GM06990 (cell line): Measurements from ENCODE around the gene TTLL5.

Source experiments
- DNase-seq: peaks from one replicate; pipeline ENCODE4 v3.0.0-alpha.2; 2011; ENCODE audit not compliant: insufficient read length; ENCODE audit errors: extremely low read depth
- H3K27me3 ChIP-seq: replicated peaks from 2 replicates; pipeline ENCODE4 v1.6.0; 2011; ENCODE audit warnings: low read length; ENCODE audit not compliant: control insufficient read depth, insufficient read depth
- H3K36me3 ChIP-seq: 2 replicates; pipeline ENCODE4 v1.5.1; 2011; ENCODE audit warnings: low read length; ENCODE audit not compliant: control insufficient read depth, insufficient read depth
- H3K4me3 ChIP-seq: replicated peaks from 2 replicates; pipeline ENCODE4 v1.5.1; 2011; ENCODE audit warnings: low read depth, mild to moderate bottlenecking, control low read depth, low read length
- TF ChIP-seq, protein P1 (sequence below): IDR thresholded peaks from 2 replicates; pipeline ENCODE4 v1.5.1; 2011; ENCODE audit warnings: low read length, control low read depth, mild to moderate bottlenecking, inconsistent platforms; ENCODE audit not compliant: insufficient read depth, poor library complexity, severe bottlenecking

The TTLL5 gene

DNA sequence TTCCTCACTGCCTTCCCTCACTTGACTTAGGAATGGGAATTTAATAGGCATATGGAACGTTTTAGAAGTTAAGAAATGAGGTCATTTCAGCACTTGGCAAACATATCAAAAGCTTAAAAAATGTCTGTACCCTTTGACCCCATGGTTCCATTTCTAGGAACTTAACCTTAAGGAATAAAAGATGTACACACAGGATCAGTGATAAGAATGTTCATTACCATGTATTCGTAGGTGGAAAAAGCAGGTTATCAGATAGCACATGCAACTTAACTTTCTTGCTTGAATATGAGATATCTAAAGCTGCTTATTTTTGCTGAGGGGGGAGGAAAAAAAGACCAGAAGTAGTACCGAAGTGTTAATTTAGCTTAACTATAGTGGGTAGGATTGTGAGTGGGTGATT is 57.2 kb downstream of the TTLL5 start:
- no peak for DNase-seq
- no peaks in the 10 kb centered on the region; the same call in 1 of the 2 replicates for H3K36me3 ChIP-seq
- TF ChIP-seq, protein P1, sequence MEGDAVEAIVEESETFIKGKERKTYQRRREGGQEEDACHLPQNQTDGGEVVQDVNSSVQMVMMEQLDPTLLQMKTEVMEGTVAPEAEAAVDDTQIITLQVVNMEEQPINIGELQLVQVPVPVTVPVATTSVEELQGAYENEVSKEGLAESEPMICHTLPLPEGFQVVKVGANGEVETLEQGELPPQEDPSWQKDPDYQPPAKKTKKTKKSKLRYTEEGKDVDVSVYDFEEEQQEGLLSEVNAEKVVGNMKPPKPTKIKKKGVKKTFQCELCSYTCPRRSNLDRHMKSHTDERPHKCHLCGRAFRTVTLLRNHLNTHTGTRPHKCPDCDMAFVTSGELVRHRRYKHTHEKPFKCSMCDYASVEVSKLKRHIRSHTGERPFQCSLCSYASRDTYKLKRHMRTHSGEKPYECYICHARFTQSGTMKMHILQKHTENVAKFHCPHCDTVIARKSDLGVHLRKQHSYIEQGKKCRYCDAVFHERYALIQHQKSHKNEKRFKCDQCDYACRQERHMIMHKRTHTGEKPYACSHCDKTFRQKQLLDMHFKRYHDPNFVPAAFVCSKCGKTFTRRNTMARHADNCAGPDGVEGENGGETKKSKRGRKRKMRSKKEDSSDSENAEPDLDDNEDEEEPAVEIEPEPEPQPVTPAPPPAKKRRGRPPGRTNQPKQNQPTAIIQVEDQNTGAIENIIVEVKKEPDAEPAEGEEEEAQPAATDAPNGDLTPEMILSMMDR = no peak
- H3K27me3 ChIP-seq = no peaks in the 10 kb centered on the region
- H3K4me3 ChIP-seq = no peak overlapping the region

DNA sequence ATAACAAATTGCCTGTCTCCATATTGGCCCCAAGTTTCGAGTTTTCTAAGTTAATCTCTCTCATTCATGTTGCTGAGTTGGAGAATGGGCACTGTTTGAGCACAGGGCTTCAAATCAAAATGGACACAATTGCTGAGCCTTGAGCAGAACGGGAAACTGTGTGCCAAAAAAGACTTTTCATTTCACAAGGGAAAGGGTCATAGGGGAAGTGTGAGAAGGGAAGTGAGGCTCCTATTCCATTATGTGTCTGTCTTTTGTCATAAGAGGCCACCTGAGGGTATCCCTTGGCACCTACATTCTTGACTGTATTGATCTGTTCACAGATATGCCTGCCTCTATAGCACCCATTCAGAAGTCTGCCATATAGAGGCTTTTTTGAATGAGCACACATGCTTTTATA is 59.1 kb downstream of the TTLL5 start:
- H3K36me3 ChIP-seq = no peaks in the 10 kb centered on the region; the same call in 1 of the 2 replicates
- H3K4me3 ChIP-seq = no peak overlapping the region
- no peak for DNase-seq
- no peaks in the 10 kb centered on the region for H3K27me3 ChIP-seq
- TF ChIP-seq, protein P1 = no peak

DNA sequence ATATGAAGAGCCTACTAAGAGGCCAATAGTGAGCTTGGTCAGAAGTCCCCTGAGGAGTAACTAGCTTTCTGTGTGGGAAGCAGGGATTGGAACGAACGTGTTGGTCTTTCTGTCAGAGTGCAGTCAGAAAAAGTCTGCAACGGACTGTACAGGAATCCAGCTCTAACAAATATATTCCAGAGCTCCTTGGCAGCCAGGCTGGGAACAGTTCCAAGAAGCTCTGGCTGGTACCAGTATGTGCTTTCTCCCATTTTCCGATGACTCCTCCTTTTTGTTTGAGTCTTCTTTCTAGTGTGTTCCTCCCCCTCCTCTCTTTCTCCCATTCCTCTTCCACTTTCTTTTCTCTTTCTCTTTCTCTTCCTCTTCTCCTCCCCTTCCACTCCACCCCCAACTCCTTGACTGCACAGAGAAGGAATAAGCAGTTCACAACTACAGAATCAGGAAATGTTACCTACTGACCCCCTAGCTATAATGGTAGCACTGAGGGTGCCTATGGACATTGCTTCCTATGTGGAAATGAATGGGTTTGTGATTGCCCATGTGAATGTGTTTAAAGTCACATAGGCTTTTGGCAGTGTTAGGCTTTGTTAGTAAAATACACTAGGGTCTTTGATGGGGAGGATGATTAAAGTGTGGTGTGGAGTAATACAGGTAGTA is 59.9 kb downstream of the TTLL5 start:
- Histone ChIP-seq H3K4me3 (no peak overlapping the region), H3K36me3 (no peaks in the 10 kb centered on the region; the same call in 1 of the 2 replicates), H3K27me3 (no peaks in the 10 kb centered on the region)
- TF ChIP-seq, protein P1 = no peak
- no peak for DNase-seq

DNA sequence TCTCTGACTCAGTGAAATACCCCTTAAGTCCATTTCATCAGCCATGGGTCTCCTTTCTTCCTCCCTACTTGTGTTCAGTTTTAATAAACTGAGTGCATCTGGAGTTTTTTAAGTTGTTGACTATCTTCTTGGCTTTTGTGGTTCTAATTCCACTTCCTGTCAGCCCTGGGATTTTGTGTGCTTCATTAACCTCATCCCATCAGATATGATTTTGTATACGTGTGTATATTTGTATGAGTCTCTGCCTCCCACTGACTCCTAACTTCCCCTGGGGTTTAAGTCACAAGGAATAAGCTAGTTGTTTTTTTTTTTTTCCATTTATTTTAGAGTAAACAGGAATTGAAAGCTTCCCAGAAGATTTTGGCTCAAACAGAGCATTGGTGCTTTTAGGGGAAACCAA is 62.7 kb downstream of the TTLL5 start:
- DNase-seq = no peak
- Histone ChIP-seq H3K36me3 (no peaks in the 10 kb centered on the region; the same call in 1 of the 2 replicates), H3K27me3 (no peaks in the 10 kb centered on the region), H3K4me3 (no peak overlapping the region)
- TF ChIP-seq, protein P1 = no peak

DNA sequence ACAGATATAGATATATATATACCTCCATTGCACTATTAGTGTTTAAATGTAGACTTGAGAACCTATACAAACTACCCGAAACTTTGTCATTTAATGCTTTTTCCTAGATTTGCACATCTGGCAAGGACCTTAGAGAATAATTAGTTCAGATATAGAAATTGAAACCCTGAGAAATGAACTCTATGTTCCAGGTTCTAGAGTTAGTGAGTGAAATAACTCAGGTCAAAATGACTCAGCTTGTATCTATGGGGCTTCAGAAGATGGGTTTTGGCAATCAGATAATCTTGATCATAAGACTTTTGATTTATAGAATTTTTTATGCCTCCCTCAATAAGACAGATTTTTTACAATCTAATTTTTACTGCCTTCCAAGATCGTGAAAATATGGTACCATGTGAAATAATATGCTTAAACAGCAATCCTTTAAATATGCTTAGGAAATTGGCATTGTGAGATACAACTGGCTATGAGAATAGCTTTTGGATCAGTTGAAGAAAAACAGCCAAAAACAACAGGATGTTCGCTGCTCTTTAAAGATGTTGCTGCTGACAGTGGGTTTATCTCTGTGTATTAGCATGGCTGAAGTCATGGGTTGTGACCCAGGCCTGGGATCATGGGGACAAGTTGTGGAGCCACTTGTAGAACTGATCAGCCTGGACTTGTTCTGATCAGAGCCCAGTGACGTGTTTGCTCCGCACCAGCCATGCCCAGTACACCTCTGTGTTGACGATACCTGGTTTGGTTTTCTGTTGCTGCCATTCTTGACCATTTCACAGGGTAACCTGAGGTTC is 63.6 kb downstream of the TTLL5 start:
- TF ChIP-seq, protein P1 = no peak
- no peaks in the 10 kb centered on the region; the same call in 1 of the 2 replicates for H3K36me3 ChIP-seq
- DNase-seq = peak; percentile 26

More for the DNA sequence above, 63.6 kb downstream of the TTLL5 start:
- Histone ChIP-seq H3K27me3 (no peaks in the 10 kb centered on the region), H3K4me3 (no peak overlapping the region)
